Gastroesophageal sphincter (tissue), 4 donors: Measurements from ENCODE around the gene LYST. TPM values are rescaled to one million over a fixed set of nuclear protein-coding genes. Genes with fewer than 3 reads are reported as not detected.
"Not testable (repeated sequence)": the region's sequence is repeated elsewhere in the genome, so short reads cannot be mapped to it uniquely, and the experiment has no call there.

Experiments
- ATAC-seq: fragments of 150-250 bp; one replicate; pipeline ENCODE4 v1.9.1; 2016; ENCODE audit warnings: mild to moderate bottlenecking, moderate library complexity
- H3K27ac ChIP-seq, 4 donors: fragments of 200-600 bp; sonication (generic) in 3 of 4; 1 replicate in 3 of 4; 2 replicates in 1 of 4; pipeline ENCODE4 v1.5.1; 2016 to 2019
- H3K27me3 ChIP-seq: fragments of 200-600 bp; sonication (generic); one replicate; pipeline ENCODE4 v1.5.1; 2019
- H3K36me3 ChIP-seq, 2 donors: fragments of 200-600 bp; sonication (generic); one replicate each; pipeline ENCODE4 v1.5.1; 2019; ENCODE audit warnings: control low read depth in 1 of 2
- H3K4me1 ChIP-seq, 3 donors: fragments of 200-600 bp; sonication (generic); 1 replicate in 2 of 3; 2 replicates in 1 of 3; pipeline ENCODE4 v1.5.1; 2016 to 2019; ENCODE audit warnings: control low read depth in 2 of 3
- H3K4me3 ChIP-seq, 2 donors: fragments of 200-600 bp; sonication (generic); one replicate each; pipeline ENCODE4 v1.5.1; 2019; ENCODE audit warnings: mild to moderate bottlenecking in 1 of 2, moderate library complexity in 1 of 2
- H3K9me3 ChIP-seq, 3 donors: fragments of 200-600 bp; sonication (generic); one replicate each; pipeline ENCODE4 v1.5.1; 2017 to 2019; ENCODE audit warnings: control low read depth in 2 of 3
- CTCF ChIP-seq, 4 experiments: fragments of 200-600 bp in 2 of 4; fragments of 450-650 bp in 2 of 4; sonication (generic) in 1 of 4; IDR thresholded peaks; one replicate each; pipeline ENCODE4 v1.5.1; 2017 to 2019; ENCODE audit warnings: antibody characterized with exemption in 4 of 4, mild to moderate bottlenecking in 2 of 4, moderate library complexity in 2 of 4
- EP300 ChIP-seq: sonication (generic); formaldehyde crosslinking; IDR thresholded peaks from one replicate; pipeline ENCODE4 v1.6.1; 2017; ENCODE audit warnings: antibody characterized with exemption, mild to moderate bottlenecking
- POLR2A ChIP-seq, 2 donors: fragments of 450-650 bp; IDR thresholded peaks; one replicate each; pipeline ENCODE4 v1.6.1; 2017; ENCODE audit warnings: antibody characterized with exemption in 2 of 2, mild to moderate bottlenecking in 2 of 2, moderate library complexity in 1 of 2
- POLR2AphosphoS5 ChIP-seq: sonication (generic); formaldehyde crosslinking; IDR thresholded peaks from one replicate; pipeline ENCODE4 v1.6.1; 2017; ENCODE audit warnings: antibody characterized with exemption
- WGBS, 2 donors: methylation state at CpG; one replicate each; pipeline ENCODE4 v1.1.5; 2018; ENCODE audit warnings: low coverage in 1 of 2; 5-methylcytosine and 5-hydroxymethylcytosine counted together
- total RNA-seq, 4 donors: library from RNA; depleted of rRNA; stranded (reverse); fragments of >200 nt; gene quantifications; one replicate each; pipeline ENCODE4 v1.1.0, GENCODE V29; 2016

LYST gene
- total RNA-seq = 10 to 100 TPM; 27.4 to 63.5 (median 31.4) TPM

GRCh38 chr1:235866205-235866912 lies at the start of gene LYST:
LYST (minus strand) TSS chr1:235866906; CDS start chr1:235830417, 36,489 bp downstream.
- WGBS, 2 donors = 0% methylated on average over 5 to 10 of the region's 71 CpGs
- TF ChIP-seq EP300 (no peak), CTCF (IDR thresholded peaks at IDR 0.05) (peak in 3 of 4 experiments; percentile 16 to 44 (median 21)), POLR2AphosphoS5 (no peak), POLR2A (IDR thresholded peaks at IDR 0.05) (peak; percentile 7 to 24)
- Histone ChIP-seq H3K4me1 (peaks cover 0 to 38% (median 12%) of the 10 kb centered on the region in 3 donors), H3K4me3 (peak within 1 kb of the TSS; percentile 90 to 97), H3K36me3 (no peaks in the 10 kb centered on the region), H3K9me3 (no peaks in the 10 kb centered on the region), H3K27me3 (no peaks in the 10 kb centered on the region), H3K27ac (peak within 1 kb of the TSS; percentile 89 to 99 (median 98))
- peak; percentile 69 for ATAC-seq

GRCh38 chr1:235915489-235915888 lies 48.8 kb upstream of the LYST start:
- H3K9me3 ChIP-seq, H3K27ac ChIP-seq, H3K27me3 ChIP-seq, ATAC-seq, H3K4me3 ChIP-seq, H3K36me3 ChIP-seq: not testable (repeated sequence)
- WGBS, 2 donors = 87 to 92% methylated on average over 3 to 4 of the region's 4 CpGs
- peaks cover 0 to 23% (median 9%) of the 10 kb centered on the region in 3 donors for H3K4me1 ChIP-seq

GRCh38 chr1:235913311-235913710 lies 46.6 kb upstream of the LYST start:
- Histone ChIP-seq H3K36me3 (no peaks in the 10 kb centered on the region), H3K4me1 (peaks cover 0 to 39% (median 9%) of the 10 kb centered on the region in 3 donors), H3K27ac (no peak overlapping the region), H3K4me3 (no peak overlapping the region), H3K9me3 (no peaks in the 10 kb centered on the region), H3K27me3 (no peaks in the 10 kb centered on the region)
- TF ChIP-seq EP300 = no peak
- TF ChIP-seq POLR2A (IDR thresholded peaks at IDR 0.05) = no peak
- TF ChIP-seq POLR2AphosphoS5 = no peak
- no peak for TF ChIP-seq CTCF (IDR thresholded peaks at IDR 0.05)
- ATAC-seq = no peak
- WGBS, 2 donors = 93 to 100% methylated on average over 1 of the region's 1 CpG

- Histone ChIP-seq H3K27me3 (no peaks in the 10 kb centered on the region), H3K4me3 (no peak overlapping the region), H3K9me3 (no peaks in the 10 kb centered on the region), H3K4me1 (peaks cover 0 to 28% (median 4%) of the 10 kb centered on the region in 3 donors), H3K36me3 (no peaks in the 10 kb centered on the region), H3K27ac (no peak overlapping the region)
- 79 to 82% methylated on average over 5 to 6 of the region's 6 CpGs for WGBS, 2 donors
- no peak for ATAC-seq
- TF ChIP-seq POLR2AphosphoS5 = no peak
- no peak for TF ChIP-seq POLR2A (IDR thresholded peaks at IDR 0.05)
- TF ChIP-seq EP300 = no peak
- TF ChIP-seq CTCF (IDR thresholded peaks at IDR 0.05) = no peak
These were observed 45.2 kb upstream of the LYST start for GRCh38 chr1:235911876-235912275.

GRCh38 chr1:235911300-235911662 lies 44.6 kb upstream of the LYST start:
- no peaks in the 10 kb centered on the region for H3K27me3 ChIP-seq
- peak overlapping the region in 1 of 4 donors; percentile 67 for H3K27ac ChIP-seq
- 88 to 92% methylated on average over 2 to 5 of the region's 5 CpGs for WGBS, 2 donors
- H3K36me3 ChIP-seq = no peaks in the 10 kb centered on the region
- H3K4me1 ChIP-seq = peaks cover 0 to 27% (median 0%) of the 10 kb centered on the region in 3 donors
- ATAC-seq = no peak
- no peaks in the 10 kb centered on the region for H3K9me3 ChIP-seq
- no peak overlapping the region for H3K4me3 ChIP-seq
- TF ChIP-seq CTCF (IDR thresholded peaks at IDR 0.05) (no peak), POLR2A (IDR thresholded peaks at IDR 0.05) (no peak), EP300 (no peak), POLR2AphosphoS5 (no peak)
